ENCODE data around the gene LDAF1.

Gene LDAF1

GRCh38 chr16:21197112-21197511, 38.6 kb downstream of the LDAF1 start:
- DNase-seq (ENCODE audit: low read depth) = no peak

- DNase-seq (ENCODE audit: low read depth) = no peak
These were observed 39.1 kb downstream of the LDAF1 start for GRCh38 chr16:21197621-21198020.

- DNase-seq (ENCODE audit: low read depth) = no peak
These were observed 41.2 kb downstream of the LDAF1 start for GRCh38 chr16:21199607-21200218.

DNA sequence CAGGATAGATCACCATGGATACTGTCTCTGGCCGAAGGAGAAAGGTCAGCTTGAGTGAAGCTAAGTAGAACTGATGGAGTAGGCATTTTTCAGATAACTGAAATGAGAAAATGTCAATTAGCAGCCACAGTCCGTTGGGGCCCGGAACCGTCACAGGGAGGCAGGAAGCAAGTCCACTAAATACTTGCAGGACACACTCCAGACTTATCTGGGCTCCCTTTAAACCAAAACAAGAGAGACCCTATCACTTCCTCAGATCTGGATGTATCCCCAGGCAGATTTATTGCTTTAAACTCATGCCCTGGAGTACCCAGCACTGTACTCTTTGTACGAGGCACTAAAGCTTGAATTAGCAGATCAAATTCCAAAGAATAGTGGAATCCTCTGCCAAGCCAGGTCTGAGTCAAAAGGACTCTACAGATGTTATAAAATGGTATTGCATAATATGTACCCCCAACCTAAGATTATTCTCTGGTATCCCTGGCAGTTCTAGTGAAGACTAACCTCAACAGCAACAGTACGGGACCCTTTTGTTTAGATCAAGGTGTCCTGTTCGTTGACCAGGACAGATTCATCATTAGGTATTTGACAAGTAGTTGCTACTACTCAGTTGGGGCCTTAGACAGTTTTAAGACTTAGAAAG, 44.8 kb downstream of the LDAF1 start:
- no peak for DNase-seq (ENCODE audit: low read depth)

DNA sequence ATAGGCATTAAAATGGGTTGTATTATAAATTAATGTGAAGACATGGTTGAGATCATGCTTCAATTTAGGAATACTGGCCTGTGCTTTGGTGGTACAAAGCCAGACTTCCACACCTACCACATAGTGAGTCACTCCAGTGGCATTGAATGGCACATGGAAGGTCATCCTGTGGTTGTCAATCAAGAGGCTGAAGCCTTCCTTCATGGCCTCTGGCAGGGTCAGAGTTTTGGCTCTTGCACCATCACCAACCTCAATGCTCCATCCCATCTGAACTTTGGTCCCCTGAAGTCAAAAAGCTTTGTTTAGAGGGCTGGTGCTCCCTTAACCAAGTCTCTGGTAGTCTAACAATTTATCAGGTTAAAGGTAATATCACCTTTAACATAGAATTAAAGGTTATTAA, 46.8 kb downstream of the LDAF1 start:
- no peak for DNase-seq (ENCODE audit: low read depth)

- DNase-seq (ENCODE audit: low read depth) = no peak
These were observed 48.1 kb downstream of the LDAF1 start for GRCh38 chr16:21206550-21206949.

DNA sequence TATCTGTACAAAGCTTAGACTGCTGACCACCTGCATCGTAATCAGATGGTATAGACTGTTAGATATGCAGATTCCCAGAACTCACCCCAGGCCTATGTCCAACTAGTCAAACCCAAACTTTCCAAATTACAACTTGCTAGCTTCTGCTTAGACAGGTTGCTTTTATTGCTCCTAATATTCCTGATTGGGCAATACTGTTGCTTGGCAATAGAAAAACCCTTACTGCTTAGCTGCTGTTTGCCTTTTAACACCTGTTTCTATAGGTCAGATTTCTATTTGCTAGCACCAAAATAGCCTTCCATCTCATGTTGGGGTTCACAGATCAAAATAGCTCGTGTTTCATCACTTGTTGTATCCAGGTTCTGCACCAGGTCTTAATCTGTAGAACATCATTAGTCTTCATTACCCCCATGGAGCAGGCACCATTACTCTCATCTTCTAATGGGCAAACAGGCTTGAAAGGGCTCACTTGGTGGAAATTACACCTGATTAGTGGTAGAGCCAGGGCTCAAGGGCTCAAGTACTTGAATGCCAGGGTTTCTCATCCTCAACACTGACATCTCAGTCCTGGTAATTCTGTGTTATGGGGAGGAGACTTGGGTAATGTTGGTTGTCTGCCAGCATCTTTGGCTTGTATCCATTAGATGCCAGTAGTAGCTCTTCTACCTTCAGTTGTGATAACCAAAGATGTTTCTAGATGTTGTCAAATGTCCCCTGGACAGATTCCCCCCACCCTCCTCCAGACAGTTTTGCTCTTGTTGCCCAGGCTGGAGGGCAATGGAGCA, 50.2 kb downstream of the LDAF1 start:
- DNase-seq (ENCODE audit: low read depth) = no peak

GRCh38 chr16:21211486-21211885, 53.0 kb downstream of the LDAF1 start, which contains the start of gene ZP2:
ZP2 (minus strand) TSS chr16:21211574; CDS start chr16:21211547, 27 bp downstream.
- no peak for DNase-seq (ENCODE audit: low read depth)

DNA sequence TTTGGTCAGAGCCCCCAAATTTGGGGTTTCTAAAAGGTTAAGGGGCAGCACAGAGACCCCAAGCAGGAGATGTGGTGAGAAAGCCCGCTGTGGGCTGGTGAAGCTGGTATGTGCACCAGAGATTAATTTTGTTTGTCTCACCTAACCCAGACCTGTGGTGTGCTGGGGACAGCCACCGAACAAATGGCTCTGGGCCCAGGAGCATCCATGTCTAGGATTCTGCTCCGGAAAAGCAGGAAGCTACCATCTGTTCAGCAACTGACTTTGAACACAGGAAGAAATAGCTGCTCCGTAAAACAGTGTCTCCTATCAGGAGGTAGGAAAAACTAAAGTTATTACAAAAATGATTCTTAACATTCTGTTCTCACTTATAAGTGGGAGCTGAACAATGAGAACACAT, 55.6 kb downstream of the LDAF1 start:
- DNase-seq (ENCODE audit: low read depth) = no peak

- DNase-seq (ENCODE audit: low read depth) = no peak
These were observed 58.6 kb downstream of the LDAF1 start for GRCh38 chr16:21217121-21217520.

DNA sequence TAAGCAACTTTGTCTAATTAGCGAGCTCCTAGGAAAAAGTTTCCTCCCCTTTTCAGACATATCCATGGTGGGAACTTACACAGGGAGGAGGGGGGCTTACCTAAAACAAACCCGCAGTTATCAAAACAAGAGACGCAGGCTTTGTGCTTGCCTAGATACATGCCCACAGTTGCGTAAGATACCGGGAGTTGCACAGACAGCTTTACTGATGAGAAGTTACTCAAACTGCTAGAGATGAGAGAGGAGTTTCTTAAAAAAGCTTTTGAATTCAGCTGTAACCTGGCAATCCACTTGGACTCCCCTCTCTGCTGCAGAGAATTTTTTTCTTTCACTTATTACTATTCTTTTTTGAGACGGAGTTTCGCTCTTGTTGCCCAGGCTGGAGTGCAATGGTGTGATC, 59.7 kb downstream of the LDAF1 start:
- no peak for DNase-seq (ENCODE audit: low read depth)

- DNase-seq (ENCODE audit: low read depth) = no peak
These were observed 61.1 kb downstream of the LDAF1 start for GRCh38 chr16:21219551-21219950.

GRCh38 chr16:21222495-21223337, 64.2 kb downstream of the LDAF1 start:
- no peak for DNase-seq (ENCODE audit: low read depth)

- no peak for DNase-seq (ENCODE audit: low read depth)
These were observed 65.3 kb downstream of the LDAF1 start for GRCh38 chr16:21223787-21224186.

- no peak for DNase-seq (ENCODE audit: low read depth)
These were observed 66.3 kb downstream of the LDAF1 start for GRCh38 chr16:21224800-21225199.

GRCh38 chr16:21226749-21227148, 68.3 kb downstream of the LDAF1 start:
- DNase-seq (ENCODE audit: low read depth) = no peak

GRCh38 chr16:21227866-21228265, 69.4 kb downstream of the LDAF1 start:
- no peak for DNase-seq (ENCODE audit: low read depth)

- DNase-seq (ENCODE audit: low read depth) = no peak
These were observed 69.9 kb downstream of the LDAF1 start for GRCh38 chr16:21228361-21228872.

All from stimulated activated CD4-positive, alpha-beta T cell treated with anti-CD3 and anti-CD28 coated beads, Interleukin-2, amount 100 ng/mL, for 4 hours (primary cell).